ENCODE results near the gene MYL3. TPM values are rescaled to one million over a fixed set of nuclear protein-coding genes. Genes with fewer than 3 reads are reported as not detected.

Gene MYL3
- polyA plus RNA-seq, 1 donor from 2014 or later = 2.1 TPM

DNA sequence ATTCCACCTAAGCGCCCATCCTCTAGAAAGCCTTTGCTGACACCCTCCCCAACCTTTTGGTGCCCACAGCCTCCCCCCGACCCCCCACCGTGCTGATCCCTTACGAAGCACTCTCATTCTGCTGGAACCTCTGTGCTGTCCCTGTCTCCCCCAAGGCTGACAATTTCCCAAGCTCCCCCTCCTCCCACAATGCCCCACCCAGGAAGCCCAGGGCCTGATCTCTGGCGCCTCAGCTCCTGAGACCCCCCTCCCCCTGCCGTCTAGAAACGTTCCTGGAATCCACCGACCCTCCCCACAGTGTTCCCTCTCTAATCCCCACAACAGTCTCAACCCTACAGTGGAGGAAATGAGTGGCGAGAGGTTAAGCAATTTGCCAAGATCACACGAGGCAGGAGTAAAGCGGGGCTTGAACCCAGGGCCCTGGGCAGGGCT lies 18.3 kb downstream of the MYL3 start:
- H3K9me2 ChIP-seq (ENCODE audit: insufficient read depth, low read length) = no peaks in the 10 kb centered on the region
- no peaks in the 10 kb centered on the region for H3F3A ChIP-seq (ENCODE audit: insufficient read depth, low read length, poor library complexity, severe bottlenecking)
- no peaks in the 10 kb centered on the region for H3K79me2 ChIP-seq (replicated peaks; ENCODE audit: insufficient read depth, low read length)
- H4K20me1 ChIP-seq (ENCODE audit: insufficient read depth) = no peaks in the 10 kb centered on the region
- H3K9ac ChIP-seq (ENCODE audit: low read length) = no peak overlapping the region
- H3K4me2 ChIP-seq (ENCODE audit: low read length) = no peak overlapping the region
- H2AFZ ChIP-seq (ENCODE audit: low read depth, low read length) = no peak overlapping the region
- no peak for TF ChIP-seq RAD21 (conservative IDR thresholded peaks at IDR 0.05)
- H3K27me3 ChIP-seq (ENCODE audit: insufficient read depth, low read depth, low read length) = no peaks in the 10 kb centered on the region
- no peak overlapping the region for H3K4me3 ChIP-seq (ENCODE audit: low read length)
- H3K27ac ChIP-seq (ENCODE audit: low read length) = no peak overlapping the region
- peaks cover 5% of the 10 kb centered on the region for H3K9me3 ChIP-seq (ENCODE audit: low read length)
- H3K36me3 ChIP-seq (ENCODE audit: insufficient read depth, low read length) = no peaks in the 10 kb centered on the region

DNA sequence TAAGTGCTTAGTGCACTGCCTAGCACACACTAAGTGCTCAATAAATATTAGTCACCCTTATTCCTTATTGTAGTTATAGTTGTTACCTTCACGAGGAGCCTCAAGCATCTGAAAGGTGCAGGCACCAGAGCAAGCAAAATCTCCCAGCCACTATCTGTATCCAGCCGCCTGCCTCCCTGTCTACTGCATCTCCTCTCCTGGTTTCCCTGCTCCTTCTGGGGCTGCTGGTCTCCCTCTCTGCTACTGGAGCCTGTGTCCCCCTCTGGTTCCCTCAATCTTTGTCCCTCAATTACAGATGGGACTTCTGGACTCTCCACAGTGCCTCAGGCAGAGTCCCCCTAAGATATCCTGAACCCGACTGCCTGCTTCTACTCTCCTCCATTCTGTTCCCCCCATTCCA lies 18.8 kb downstream of the MYL3 start:
- Histone ChIP-seq H3K4me2 (ENCODE audit: low read length) (no peak overlapping the region), H3K9ac (ENCODE audit: low read length) (no peak overlapping the region), H3F3A (ENCODE audit: insufficient read depth, low read length, poor library complexity, severe bottlenecking) (no peaks in the 10 kb centered on the region), H3K27me3 (ENCODE audit: insufficient read depth, low read depth, low read length) (no peaks in the 10 kb centered on the region), H3K36me3 (ENCODE audit: insufficient read depth, low read length) (no peaks in the 10 kb centered on the region), H3K9me2 (ENCODE audit: insufficient read depth, low read length) (no peaks in the 10 kb centered on the region), H4K20me1 (ENCODE audit: insufficient read depth) (no peaks in the 10 kb centered on the region), H3K79me2 (replicated peaks; ENCODE audit: insufficient read depth, low read length) (no peaks in the 10 kb centered on the region), H2AFZ (ENCODE audit: low read depth, low read length) (no peak overlapping the region), H3K9me3 (ENCODE audit: low read length) (peaks cover 5% of the 10 kb centered on the region), H3K27ac (ENCODE audit: low read length) (no peak overlapping the region), H3K4me3 (ENCODE audit: low read length) (no peak overlapping the region)
- TF ChIP-seq EP300 (conservative IDR thresholded peaks at IDR 0.05; ENCODE audit: poor library complexity, severe bottlenecking) = no peak
- no peak for TF ChIP-seq SMC3 (conservative IDR thresholded peaks at IDR 0.05; ENCODE audit: poor library complexity)
- TF ChIP-seq POLR2AphosphoS5 (IDR thresholded peaks at IDR 0.05) = no peak
- TF ChIP-seq EZH2 (IDR thresholded peaks at IDR 0.05; ENCODE audit: borderline replicate concordance, insufficient read depth, low read length, poor library complexity, severe bottlenecking) = no peak
- TF ChIP-seq, protein P1, sequence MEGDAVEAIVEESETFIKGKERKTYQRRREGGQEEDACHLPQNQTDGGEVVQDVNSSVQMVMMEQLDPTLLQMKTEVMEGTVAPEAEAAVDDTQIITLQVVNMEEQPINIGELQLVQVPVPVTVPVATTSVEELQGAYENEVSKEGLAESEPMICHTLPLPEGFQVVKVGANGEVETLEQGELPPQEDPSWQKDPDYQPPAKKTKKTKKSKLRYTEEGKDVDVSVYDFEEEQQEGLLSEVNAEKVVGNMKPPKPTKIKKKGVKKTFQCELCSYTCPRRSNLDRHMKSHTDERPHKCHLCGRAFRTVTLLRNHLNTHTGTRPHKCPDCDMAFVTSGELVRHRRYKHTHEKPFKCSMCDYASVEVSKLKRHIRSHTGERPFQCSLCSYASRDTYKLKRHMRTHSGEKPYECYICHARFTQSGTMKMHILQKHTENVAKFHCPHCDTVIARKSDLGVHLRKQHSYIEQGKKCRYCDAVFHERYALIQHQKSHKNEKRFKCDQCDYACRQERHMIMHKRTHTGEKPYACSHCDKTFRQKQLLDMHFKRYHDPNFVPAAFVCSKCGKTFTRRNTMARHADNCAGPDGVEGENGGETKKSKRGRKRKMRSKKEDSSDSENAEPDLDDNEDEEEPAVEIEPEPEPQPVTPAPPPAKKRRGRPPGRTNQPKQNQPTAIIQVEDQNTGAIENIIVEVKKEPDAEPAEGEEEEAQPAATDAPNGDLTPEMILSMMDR (IDR thresholded peaks at IDR 0.05; ENCODE audit: poor library complexity, severe bottlenecking) = no peak
- no peak for TF ChIP-seq TAF1 (IDR thresholded peaks at IDR 0.05; ENCODE audit: low read depth)
- no peak for TF ChIP-seq RAD21 (conservative IDR thresholded peaks at IDR 0.05)
- TF ChIP-seq MXI1 (conservative IDR thresholded peaks at IDR 0.05; ENCODE audit: poor library complexity, severe bottlenecking) = no peak
- TF ChIP-seq, protein P2, sequence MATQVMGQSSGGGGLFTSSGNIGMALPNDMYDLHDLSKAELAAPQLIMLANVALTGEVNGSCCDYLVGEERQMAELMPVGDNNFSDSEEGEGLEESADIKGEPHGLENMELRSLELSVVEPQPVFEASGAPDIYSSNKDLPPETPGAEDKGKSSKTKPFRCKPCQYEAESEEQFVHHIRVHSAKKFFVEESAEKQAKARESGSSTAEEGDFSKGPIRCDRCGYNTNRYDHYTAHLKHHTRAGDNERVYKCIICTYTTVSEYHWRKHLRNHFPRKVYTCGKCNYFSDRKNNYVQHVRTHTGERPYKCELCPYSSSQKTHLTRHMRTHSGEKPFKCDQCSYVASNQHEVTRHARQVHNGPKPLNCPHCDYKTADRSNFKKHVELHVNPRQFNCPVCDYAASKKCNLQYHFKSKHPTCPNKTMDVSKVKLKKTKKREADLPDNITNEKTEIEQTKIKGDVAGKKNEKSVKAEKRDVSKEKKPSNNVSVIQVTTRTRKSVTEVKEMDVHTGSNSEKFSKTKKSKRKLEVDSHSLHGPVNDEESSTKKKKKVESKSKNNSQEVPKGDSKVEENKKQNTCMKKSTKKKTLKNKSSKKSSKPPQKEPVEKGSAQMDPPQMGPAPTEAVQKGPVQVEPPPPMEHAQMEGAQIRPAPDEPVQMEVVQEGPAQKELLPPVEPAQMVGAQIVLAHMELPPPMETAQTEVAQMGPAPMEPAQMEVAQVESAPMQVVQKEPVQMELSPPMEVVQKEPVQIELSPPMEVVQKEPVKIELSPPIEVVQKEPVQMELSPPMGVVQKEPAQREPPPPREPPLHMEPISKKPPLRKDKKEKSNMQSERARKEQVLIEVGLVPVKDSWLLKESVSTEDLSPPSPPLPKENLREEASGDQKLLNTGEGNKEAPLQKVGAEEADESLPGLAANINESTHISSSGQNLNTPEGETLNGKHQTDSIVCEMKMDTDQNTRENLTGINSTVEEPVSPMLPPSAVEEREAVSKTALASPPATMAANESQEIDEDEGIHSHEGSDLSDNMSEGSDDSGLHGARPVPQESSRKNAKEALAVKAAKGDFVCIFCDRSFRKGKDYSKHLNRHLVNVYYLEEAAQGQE (IDR thresholded peaks at IDR 0.05; ENCODE audit: borderline replicate concordance) = no peak

DNA sequence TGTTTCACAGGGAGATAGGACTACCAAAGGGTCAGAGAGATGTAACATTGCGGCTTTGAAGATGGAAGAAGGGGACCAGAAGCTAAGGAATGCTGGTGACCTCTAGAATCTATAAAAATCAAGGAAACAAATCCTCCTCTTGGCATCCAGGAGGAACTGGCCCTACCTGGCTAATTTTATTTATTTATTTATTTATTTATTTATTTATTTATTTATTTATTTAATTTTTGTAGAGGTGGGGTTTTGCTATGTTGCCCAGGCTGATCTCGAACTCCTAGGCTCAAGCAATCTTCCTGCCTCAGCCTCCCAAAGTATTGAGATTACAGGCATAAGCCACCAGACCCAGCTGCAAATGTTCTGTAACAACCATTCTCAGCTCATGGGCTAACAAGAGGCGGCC lies 19.7 kb downstream of the MYL3 start:
- peaks cover 6% of the 10 kb centered on the region for H3K9me3 ChIP-seq (ENCODE audit: low read length)
- no peaks in the 10 kb centered on the region for H3K27me3 ChIP-seq (ENCODE audit: insufficient read depth, low read depth, low read length)
- no peak overlapping the region for H3K4me2 ChIP-seq (ENCODE audit: low read length)
- H2AFZ ChIP-seq (ENCODE audit: low read depth, low read length) = no peak overlapping the region
- no peaks in the 10 kb centered on the region for H3K36me3 ChIP-seq (ENCODE audit: insufficient read depth, low read length)
- H3K27ac ChIP-seq (ENCODE audit: low read length) = no peak overlapping the region
- no peak for TF ChIP-seq EP300 (conservative IDR thresholded peaks at IDR 0.05; ENCODE audit: poor library complexity, severe bottlenecking)
- TF ChIP-seq SMC3 (conservative IDR thresholded peaks at IDR 0.05; ENCODE audit: poor library complexity) = no peak
- no peak for TF ChIP-seq EZH2 (IDR thresholded peaks at IDR 0.05; ENCODE audit: borderline replicate concordance, insufficient read depth, low read length, poor library complexity, severe bottlenecking)
- TF ChIP-seq, protein P2 (IDR thresholded peaks at IDR 0.05; ENCODE audit: borderline replicate concordance) = no peak
- no peak overlapping the region for H3K9ac ChIP-seq (ENCODE audit: low read length)
- H3K9me2 ChIP-seq (ENCODE audit: insufficient read depth, low read length) = no peaks in the 10 kb centered on the region
- no peaks in the 10 kb centered on the region for H4K20me1 ChIP-seq (ENCODE audit: insufficient read depth)
- no peaks in the 10 kb centered on the region for H3F3A ChIP-seq (ENCODE audit: insufficient read depth, low read length, poor library complexity, severe bottlenecking)
- H3K79me2 ChIP-seq (replicated peaks; ENCODE audit: insufficient read depth, low read length) = no peaks in the 10 kb centered on the region
- no peak overlapping the region for H3K4me3 ChIP-seq (ENCODE audit: low read length)

Data from neural cell (in vitro differentiated cells).